ENCODE data around the gene DHRS12.

Gene DHRS12

GRCh38 chr13:51728275-51728673 lies 75.7 kb downstream of the DHRS12 start:
- Histone ChIP-seq H3K36me3 (ENCODE audit: control insufficient read depth in 1 of 2, insufficient read depth in 2 of 2, low read length in 2 of 2) (peaks cover 0 to 9% of the 10 kb centered on the region in 2 experiments), H3K27me3 (ENCODE audit: insufficient read depth, low read length) (no peaks in the 10 kb centered on the region), H2AFZ (ENCODE audit: insufficient read depth, low read length, poor library complexity) (no peak overlapping the region), H2AK5ac (ENCODE audit: low read length) (no peak overlapping the region), H4K91ac (ENCODE audit: low read depth, low read length) (no peak overlapping the region), H4K12ac (ENCODE audit: low read depth, low read length) (no peak overlapping the region), H3K23ac (ENCODE audit: low read length) (no peak overlapping the region), H3K79me2 (ENCODE audit: control insufficient read depth, insufficient read depth, low read length, poor library complexity) (peaks cover 7% of the 10 kb centered on the region), H2BK120ac (ENCODE audit: insufficient read depth, low read length, poor library complexity) (no peak overlapping the region), H2BK5ac (ENCODE audit: low read depth, low read length, poor library complexity) (no peak overlapping the region), H2BK12ac (ENCODE audit: low read length) (no peak overlapping the region), H3K4me1 (ENCODE audit: control insufficient read depth in 1 of 2, insufficient read depth in 2 of 2, low read length in 2 of 2) (peaks cover 21 to 29% of the 10 kb centered on the region in 2 experiments), H3K4me3 (ENCODE audit: low read depth, low read length) (no peak overlapping the region), H3K4ac (ENCODE audit: low read depth, low read length) (no peak overlapping the region), H3K79me1 (ENCODE audit: low read length) (peaks cover 24% of the 10 kb centered on the region), H3K27ac (ENCODE audit: low read depth, low read length) (no peak overlapping the region), H4K8ac (ENCODE audit: low read depth, low read length) (no peak overlapping the region), H3K14ac (ENCODE audit: low read length) (no peak overlapping the region), H3K18ac (ENCODE audit: low read length) (no peak overlapping the region), H3K9me3 (ENCODE audit: insufficient read depth, low read depth, low read length) (no peaks in the 10 kb centered on the region), H3K4me2 (ENCODE audit: low read length) (no peak overlapping the region), H3K9ac (ENCODE audit: low read length) (no peak overlapping the region)
- no CpG with 5 or more reads among the region's 4 CpGs for WGBS (ENCODE audit: extremely low coverage, insufficient coverage, insufficient read length)
- DNase-seq: no peak

- DNase-seq: peak; percentile 22 to 51
- Histone ChIP-seq H3K9ac (ENCODE audit: low read length) (no peak overlapping the region), H3K79me2 (ENCODE audit: control insufficient read depth, insufficient read depth, low read length, poor library complexity) (peaks cover 7% of the 10 kb centered on the region), H2BK12ac (ENCODE audit: low read length) (peak overlapping the region; percentile 32), H3K18ac (ENCODE audit: low read length) (peak overlapping the region; percentile 14), H3K14ac (ENCODE audit: low read length) (peak overlapping the region; percentile 11), H2AFZ (ENCODE audit: insufficient read depth, low read length, poor library complexity) (no peak overlapping the region), H3K23ac (ENCODE audit: low read length) (no peak overlapping the region), H4K8ac (ENCODE audit: low read depth, low read length) (peak overlapping the region; percentile 43), H3K27me3 (ENCODE audit: insufficient read depth, low read length) (no peaks in the 10 kb centered on the region), H2BK120ac (ENCODE audit: insufficient read depth, low read length, poor library complexity) (no peak overlapping the region), H3K36me3 (ENCODE audit: control insufficient read depth in 1 of 2, insufficient read depth in 2 of 2, low read length in 2 of 2) (peaks cover 0 to 9% of the 10 kb centered on the region in 2 experiments), H3K79me1 (ENCODE audit: low read length) (peaks cover 24% of the 10 kb centered on the region), H2BK5ac (ENCODE audit: low read depth, low read length, poor library complexity) (no peak overlapping the region), H3K9me3 (ENCODE audit: insufficient read depth, low read depth, low read length) (no peaks in the 10 kb centered on the region), H2AK5ac (ENCODE audit: low read length) (peak overlapping the region; percentile 22), H3K4me1 (ENCODE audit: control insufficient read depth in 1 of 2, insufficient read depth in 2 of 2, low read length in 2 of 2) (peaks cover 19 to 28% of the 10 kb centered on the region in 2 experiments), H4K12ac (ENCODE audit: low read depth, low read length) (no peak overlapping the region), H3K27ac (ENCODE audit: low read depth, low read length) (no peak overlapping the region), H4K91ac (ENCODE audit: low read depth, low read length) (peak overlapping the region; percentile 32), H3K4ac (ENCODE audit: low read depth, low read length) (no peak overlapping the region), H3K4me3 (ENCODE audit: low read depth, low read length) (no peak overlapping the region), H3K4me2 (ENCODE audit: low read length) (no peak overlapping the region)
- WGBS (ENCODE audit: extremely low coverage, insufficient coverage, insufficient read length): no CpG with 5 or more reads among the region's 8 CpGs
These were observed 76.2 kb downstream of the DHRS12 start for GRCh38 chr13:51727634-51728274.

GRCh38 chr13:51726446-51727193 lies 77.3 kb downstream of the DHRS12 start:
- peak; percentile 79 to 93 for DNase-seq
- no peak overlapping the region for H3K4me2 ChIP-seq (ENCODE audit: low read length)
- no peak overlapping the region for H4K8ac ChIP-seq (ENCODE audit: low read depth, low read length)
- H3K18ac ChIP-seq (ENCODE audit: low read length): no peak overlapping the region
- H3K4me1 ChIP-seq (ENCODE audit: control insufficient read depth in 1 of 2, insufficient read depth in 2 of 2, low read length in 2 of 2): peaks cover 19 to 26% of the 10 kb centered on the region in 2 experiments
- H2BK12ac ChIP-seq (ENCODE audit: low read length): no peak overlapping the region
- WGBS (ENCODE audit: extremely low coverage, insufficient coverage, insufficient read length): no CpG with 5 or more reads among the region's 3 CpGs
- H3K23ac ChIP-seq (ENCODE audit: low read length): no peak overlapping the region
- H4K91ac ChIP-seq (ENCODE audit: low read depth, low read length): no peak overlapping the region
- H3K4ac ChIP-seq (ENCODE audit: low read depth, low read length): no peak overlapping the region
- no peak overlapping the region for H2AK5ac ChIP-seq (ENCODE audit: low read length)
- H2BK120ac ChIP-seq (ENCODE audit: insufficient read depth, low read length, poor library complexity): no peak overlapping the region
- H3K14ac ChIP-seq (ENCODE audit: low read length): no peak overlapping the region
- peaks cover 7% of the 10 kb centered on the region for H3K79me2 ChIP-seq (ENCODE audit: control insufficient read depth, insufficient read depth, low read length, poor library complexity)
- H3K27me3 ChIP-seq (ENCODE audit: insufficient read depth, low read length): no peaks in the 10 kb centered on the region
- no peak overlapping the region for H4K12ac ChIP-seq (ENCODE audit: low read depth, low read length)
- no peak overlapping the region for H2AFZ ChIP-seq (ENCODE audit: insufficient read depth, low read length, poor library complexity)
- H2BK5ac ChIP-seq (ENCODE audit: low read depth, low read length, poor library complexity): no peak overlapping the region
- H3K27ac ChIP-seq (ENCODE audit: low read depth, low read length): peak overlapping the region; percentile 3
- peaks cover 0 to 9% of the 10 kb centered on the region in 2 experiments for H3K36me3 ChIP-seq (ENCODE audit: control insufficient read depth in 1 of 2, insufficient read depth in 2 of 2, low read length in 2 of 2)
- H3K9ac ChIP-seq (ENCODE audit: low read length): no peak overlapping the region
- peaks cover 22% of the 10 kb centered on the region for H3K79me1 ChIP-seq (ENCODE audit: low read length)
- H3K4me3 ChIP-seq (ENCODE audit: low read depth, low read length): no peak overlapping the region
- H3K9me3 ChIP-seq (ENCODE audit: insufficient read depth, low read depth, low read length): no peaks in the 10 kb centered on the region

- Histone ChIP-seq H3K4me1 (ENCODE audit: control insufficient read depth in 1 of 2, insufficient read depth in 2 of 2, low read length in 2 of 2) (peaks cover 9 to 13% of the 10 kb centered on the region in 2 experiments), H3K9ac (ENCODE audit: low read length) (no peak overlapping the region), H3K27me3 (ENCODE audit: insufficient read depth, low read length) (no peaks in the 10 kb centered on the region), H4K91ac (ENCODE audit: low read depth, low read length) (no peak overlapping the region), H3K14ac (ENCODE audit: low read length) (no peak overlapping the region), H2AK5ac (ENCODE audit: low read length) (no peak overlapping the region), H4K12ac (ENCODE audit: low read depth, low read length) (no peak overlapping the region), H3K4ac (ENCODE audit: low read depth, low read length) (no peak overlapping the region), H2BK5ac (ENCODE audit: low read depth, low read length, poor library complexity) (no peak overlapping the region), H3K18ac (ENCODE audit: low read length) (no peak overlapping the region), H3K23ac (ENCODE audit: low read length) (no peak overlapping the region), H3K79me1 (ENCODE audit: low read length) (peaks cover 9% of the 10 kb centered on the region), H3K36me3 (ENCODE audit: control insufficient read depth in 1 of 2, insufficient read depth in 2 of 2, low read length in 2 of 2) (peaks cover 0 to 7% of the 10 kb centered on the region in 2 experiments), H3K79me2 (ENCODE audit: control insufficient read depth, insufficient read depth, low read length, poor library complexity) (no peaks in the 10 kb centered on the region), H3K27ac (ENCODE audit: low read depth, low read length) (no peak overlapping the region), H2AFZ (ENCODE audit: insufficient read depth, low read length, poor library complexity) (no peak overlapping the region), H3K4me3 (ENCODE audit: low read depth, low read length) (no peak overlapping the region), H4K8ac (ENCODE audit: low read depth, low read length) (no peak overlapping the region), H3K9me3 (ENCODE audit: insufficient read depth, low read depth, low read length) (no peaks in the 10 kb centered on the region), H3K4me2 (ENCODE audit: low read length) (no peak overlapping the region), H2BK12ac (ENCODE audit: low read length) (no peak overlapping the region), H2BK120ac (ENCODE audit: insufficient read depth, low read length, poor library complexity) (no peak overlapping the region)
- DNase-seq: no peak
These were observed 79.2 kb downstream of the DHRS12 start for GRCh38 chr13:51724721-51725120.
